Transverse colon (tissue), 4 donors: Measurements from ENCODE around the gene FMNL2. TPM values are rescaled to one million over a fixed set of nuclear protein-coding genes. Genes with fewer than 3 reads are reported as not detected.

Source experiments
- DNase-seq: peaks from one replicate; pipeline ENCODE4 v3.0.0-alpha.2; 2019
- H3K27ac ChIP-seq, 4 donors: fragments of 200-600 bp; sonication (generic); 2 replicates each; pipeline ENCODE4 v1.5.1; 2016 to 2018; ENCODE audit warnings: inconsistent platforms in 4 of 4
- H3K27me3 ChIP-seq: fragments of 200-600 bp; sonication (generic); 2 replicates; pipeline ENCODE4 v1.5.1; 2017; ENCODE audit warnings: inconsistent platforms
- H3K36me3 ChIP-seq, 4 donors: fragments of 200-600 bp; sonication (generic); 2 replicates each; pipeline ENCODE4 v1.5.1; 2017 to 2019; ENCODE audit warnings: inconsistent platforms in 4 of 4
- H3K4me1 ChIP-seq, 4 donors: fragments of 200-600 bp; sonication (generic); 2 replicates each; pipeline ENCODE4 v1.5.1; 2017 to 2020; ENCODE audit warnings: inconsistent platforms in 4 of 4
- H3K4me3 ChIP-seq, 4 donors: fragments of 200-600 bp; sonication (generic); 1 replicate in 1 of 4; 2 replicates in 3 of 4; pipeline versions ENCODE4 v1.5.1 to v1.6.1; 2017 to 2019; ENCODE audit warnings: inconsistent platforms in 4 of 4
- H3K9me3 ChIP-seq, 2 donors: fragments of 200-600 bp; sonication (generic); 2 replicates each; pipeline ENCODE4 v1.5.1; 2017 to 2019; ENCODE audit warnings: inconsistent platforms in 2 of 2
- EP300 ChIP-seq: sonication (generic); formaldehyde crosslinking; IDR thresholded peaks from one replicate; pipeline ENCODE4 v1.6.1; 2017; ENCODE audit warnings: antibody characterized with exemption, low read depth
- POLR2A ChIP-seq: fragments of 450-650 bp; IDR thresholded peaks from one replicate; pipeline ENCODE4 v1.6.1; 2016; ENCODE audit warnings: antibody characterized with exemption, mild to moderate bottlenecking, moderate library complexity
- POLR2AphosphoS5 ChIP-seq, 3 donors: sonication (generic); formaldehyde crosslinking; IDR thresholded peaks; one replicate each; pipeline ENCODE4 v1.6.1; 2016; ENCODE audit warnings: antibody characterized with exemption in 3 of 3
- WGBS, 2 donors: methylation state at CpG; one replicate each; pipeline ENCODE4 v1.1.5; 2018; ENCODE audit warnings: low coverage in 1 of 2; 5-methylcytosine and 5-hydroxymethylcytosine counted together
- in situ Hi-C, 4 donors: fragments of 200-750 bp; cut with MboI; loops; one replicate each; pipeline versions ENCODE4 v1.15.0 to v1.15.1; 2017; ENCODE audit warnings: low sequenced_read_pairs in 3 of 4, low pct_ligation_motif_present in 1 of 4, low pct_unique_long_range_greater_than_20kb in 1 of 4
- intact Hi-C: fragments of 100-400 bp; cut with DNase I; formaldehyde crosslinking; loops from one replicate; pipeline ENCODE4 v1.15.1; 2023; ENCODE audit warnings: low total_unique reads
- total RNA-seq, 4 donors: library from RNA; depleted of rRNA; stranded (reverse); fragments of >200 nt; gene quantifications; one replicate each; pipeline ENCODE4 v1.1.0, GENCODE V29; 2016
- TF ChIP-seq, protein P1 (sequence below), 5 experiments: fragments of 200-600 bp in 3 of 5; fragments of 450-650 bp in 2 of 5; sonication (generic) in 3 of 5; IDR thresholded peaks; 1 replicate in 2 of 5; 2 replicates in 3 of 5; pipeline ENCODE4 v1.5.1; 2016 to 2017; ENCODE audit warnings: antibody characterized with exemption in 5 of 5, inconsistent platforms in 3 of 5, mild to moderate bottlenecking in 2 of 5, moderate library complexity in 1 of 5

The FMNL2 gene
- total RNA-seq, 4 donors from 2014 or later, result 9.2 to 31.4 (median 23.9) TPM

DNA sequence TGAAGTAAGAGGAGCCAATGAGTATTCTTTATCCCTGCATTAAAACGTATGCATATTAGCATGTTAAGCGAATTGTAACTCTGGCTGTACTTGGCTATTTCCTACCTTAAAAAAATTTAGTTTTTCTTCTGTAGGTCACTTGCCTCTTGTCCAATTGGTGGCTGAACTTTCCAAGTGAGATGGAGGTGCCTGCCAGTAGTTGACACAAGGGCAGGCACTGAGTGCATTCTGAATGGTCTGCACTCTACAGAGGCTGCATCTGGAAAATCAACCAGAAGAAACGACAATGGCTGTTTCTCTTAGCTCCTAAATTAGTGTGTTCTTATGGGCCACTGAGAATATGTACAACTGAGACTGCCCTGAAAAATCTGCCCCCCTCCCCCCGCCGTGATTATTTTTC is 221.5 kb downstream of the FMNL2 start:
- no peak for TF ChIP-seq EP300
- no peak for TF ChIP-seq POLR2A
- TF ChIP-seq, protein P1, sequence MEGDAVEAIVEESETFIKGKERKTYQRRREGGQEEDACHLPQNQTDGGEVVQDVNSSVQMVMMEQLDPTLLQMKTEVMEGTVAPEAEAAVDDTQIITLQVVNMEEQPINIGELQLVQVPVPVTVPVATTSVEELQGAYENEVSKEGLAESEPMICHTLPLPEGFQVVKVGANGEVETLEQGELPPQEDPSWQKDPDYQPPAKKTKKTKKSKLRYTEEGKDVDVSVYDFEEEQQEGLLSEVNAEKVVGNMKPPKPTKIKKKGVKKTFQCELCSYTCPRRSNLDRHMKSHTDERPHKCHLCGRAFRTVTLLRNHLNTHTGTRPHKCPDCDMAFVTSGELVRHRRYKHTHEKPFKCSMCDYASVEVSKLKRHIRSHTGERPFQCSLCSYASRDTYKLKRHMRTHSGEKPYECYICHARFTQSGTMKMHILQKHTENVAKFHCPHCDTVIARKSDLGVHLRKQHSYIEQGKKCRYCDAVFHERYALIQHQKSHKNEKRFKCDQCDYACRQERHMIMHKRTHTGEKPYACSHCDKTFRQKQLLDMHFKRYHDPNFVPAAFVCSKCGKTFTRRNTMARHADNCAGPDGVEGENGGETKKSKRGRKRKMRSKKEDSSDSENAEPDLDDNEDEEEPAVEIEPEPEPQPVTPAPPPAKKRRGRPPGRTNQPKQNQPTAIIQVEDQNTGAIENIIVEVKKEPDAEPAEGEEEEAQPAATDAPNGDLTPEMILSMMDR (IDR thresholded peaks at IDR 0.05), result no peak
- TF ChIP-seq POLR2AphosphoS5 (IDR thresholded peaks at IDR 0.05), result no peak
- Histone ChIP-seq H3K27me3 (no peaks in the 10 kb centered on the region), H3K36me3 (no peaks in the 10 kb centered on the region), H3K27ac (no peak overlapping the region), H3K9me3 (no peaks in the 10 kb centered on the region), H3K4me3 (no peak overlapping the region), H3K4me1 (peaks cover 0 to 6% (median 0%) of the 10 kb centered on the region in 4 donors)
- WGBS, 2 donors, result 89 to 100% methylated on average over 4 to 5 of the region's 5 CpGs
- DNase-seq, result no peak
- in situ Hi-C loops, result no loop called here
- intact Hi-C loops, result loop anchor here (10.0 kb wide), 1 partner anchor 48 kb away; no protein-coding TSS in a partner anchor

DNA sequence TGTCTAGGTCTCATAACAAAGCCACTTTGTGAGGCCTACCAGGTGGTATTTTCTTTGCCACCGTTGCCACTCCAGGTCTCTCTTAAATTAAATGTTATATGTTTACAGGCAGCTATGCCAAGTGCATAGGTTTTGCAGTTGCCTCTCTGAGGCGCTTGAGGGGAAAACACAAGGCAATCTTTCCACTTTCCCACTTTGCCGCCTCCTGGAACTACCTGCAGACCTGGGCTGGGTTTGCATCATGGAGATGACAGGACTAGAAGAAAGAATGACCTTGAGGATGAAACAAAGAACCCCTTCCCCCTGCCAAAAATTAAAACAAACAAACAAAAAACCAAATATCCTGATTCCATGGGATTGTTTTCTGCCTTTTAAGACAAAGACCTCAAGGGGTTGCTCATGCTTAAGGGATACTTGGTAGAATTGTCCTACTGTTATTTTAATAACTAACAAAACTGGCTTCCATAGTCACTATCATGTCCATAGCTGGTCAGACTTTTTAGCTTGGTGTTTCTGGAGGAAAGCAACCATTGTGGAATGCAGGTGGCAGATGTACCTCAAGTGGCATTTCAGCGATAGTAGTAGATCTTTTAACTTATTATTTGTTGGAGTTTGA is 222.4 kb downstream of the FMNL2 start:
- intact Hi-C loops, result loop anchor here (10.0 kb wide), 1 partner anchor 47 kb away; no protein-coding TSS in a partner anchor
- in situ Hi-C loops, result no loop called here
- Histone ChIP-seq H3K27me3 (no peaks in the 10 kb centered on the region), H3K9me3 (no peaks in the 10 kb centered on the region), H3K4me3 (no peak overlapping the region), H3K4me1 (peaks cover 0 to 6% (median 0%) of the 10 kb centered on the region in 4 donors), H3K27ac (no peak overlapping the region), H3K36me3 (no peaks in the 10 kb centered on the region)
- TF ChIP-seq POLR2A, result no peak
- TF ChIP-seq POLR2AphosphoS5 (IDR thresholded peaks at IDR 0.05), result no peak
- TF ChIP-seq, protein P1 (IDR thresholded peaks at IDR 0.05), result no peak
- TF ChIP-seq EP300, result no peak
- 90 to 91% methylated on average over 4 of the region's 4 CpGs for WGBS, 2 donors
- no peak for DNase-seq

DNA sequence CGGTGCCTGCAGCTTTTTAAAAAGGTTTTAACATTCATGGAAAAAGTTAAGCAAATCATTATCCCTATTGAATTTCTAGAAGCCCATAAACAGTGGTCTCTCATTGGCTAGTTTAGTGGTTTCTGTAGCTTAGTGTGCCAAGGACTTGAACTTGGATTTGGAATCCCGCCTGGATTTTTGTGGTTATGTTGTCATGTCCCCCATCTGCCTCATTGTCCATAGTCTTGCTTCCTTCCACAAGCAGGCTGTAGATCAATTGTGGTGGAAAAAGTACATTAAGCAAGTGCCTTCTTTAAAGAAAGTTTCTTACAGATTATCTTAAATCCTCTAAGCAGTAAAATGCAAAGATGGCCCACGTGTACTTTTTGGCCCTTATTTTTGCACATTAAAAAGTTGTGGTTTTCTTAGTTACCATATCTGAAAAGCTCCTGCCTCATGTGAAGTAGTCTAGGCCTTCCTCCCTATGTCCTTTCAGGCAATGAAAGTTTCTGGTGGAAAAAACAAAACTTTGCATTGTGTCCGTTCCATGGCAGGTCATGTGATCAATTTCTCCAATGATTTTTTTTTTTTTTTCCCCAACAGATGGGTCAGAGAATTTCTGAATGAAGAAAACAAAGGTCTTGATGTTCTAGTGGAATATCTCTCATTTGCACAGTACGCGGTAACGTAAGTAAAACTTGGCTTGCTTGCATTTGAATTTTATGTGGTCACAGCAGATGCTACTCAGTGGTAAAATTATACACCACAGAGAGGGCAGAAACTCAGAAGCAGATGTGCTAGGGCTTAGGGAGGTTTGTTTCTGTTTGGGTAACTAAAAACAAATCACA is 223.4 kb downstream of the FMNL2 start:
- Histone ChIP-seq H3K36me3 (no peaks in the 10 kb centered on the region), H3K27ac (no peak overlapping the region), H3K27me3 (no peaks in the 10 kb centered on the region), H3K9me3 (no peaks in the 10 kb centered on the region), H3K4me3 (no peak overlapping the region), H3K4me1 (peaks cover 0 to 6% (median 0%) of the 10 kb centered on the region in 4 donors)
- intact Hi-C loops (loop anchor here (10.0 kb wide), 1 partner anchor 46 kb away; no protein-coding TSS in a partner anchor), in situ Hi-C loops (no loop called here)
- 78 to 82% methylated on average over 7 of the region's 7 CpGs for WGBS, 2 donors
- no peak for DNase-seq
- TF ChIP-seq POLR2AphosphoS5 (IDR thresholded peaks at IDR 0.05) (no peak), EP300 (no peak), POLR2A (no peak)
- TF ChIP-seq, protein P1 (IDR thresholded peaks at IDR 0.05), result no peak

DNA sequence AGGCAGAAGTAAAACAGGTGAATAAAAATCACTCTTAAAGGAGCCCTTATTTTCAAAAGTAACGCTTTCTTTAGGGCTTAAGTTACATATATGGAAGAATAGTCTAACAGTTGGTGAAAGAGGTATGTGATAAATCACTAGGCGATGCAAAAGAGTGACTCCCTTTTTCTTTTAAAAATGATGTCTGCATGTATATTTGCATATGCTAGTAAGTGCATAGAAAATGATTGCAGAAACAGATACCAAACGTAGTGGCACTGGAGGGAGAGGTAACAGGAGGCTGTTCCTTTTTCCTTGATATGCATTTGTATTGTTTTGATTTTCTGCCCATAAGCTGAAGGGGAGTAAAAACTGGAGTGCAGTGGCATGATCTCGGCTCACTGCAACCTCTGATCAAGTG is 224.0 kb downstream of the FMNL2 start:
- 77 to 88% methylated on average over 3 to 4 of the region's 4 CpGs for WGBS, 2 donors
- TF ChIP-seq, protein P1 (IDR thresholded peaks at IDR 0.05), result no peak
- TF ChIP-seq POLR2A (no peak), EP300 (no peak), POLR2AphosphoS5 (IDR thresholded peaks at IDR 0.05) (no peak)
- H3K27me3 ChIP-seq, result no peaks in the 10 kb centered on the region
- H3K4me3 ChIP-seq, result no peak overlapping the region
- no peaks in the 10 kb centered on the region for H3K9me3 ChIP-seq
- no peaks in the 10 kb centered on the region for H3K36me3 ChIP-seq
- no peak for DNase-seq
- H3K4me1 ChIP-seq, result peaks cover 0 to 6% (median 0%) of the 10 kb centered on the region in 4 donors
- no peak overlapping the region for H3K27ac ChIP-seq
- intact Hi-C loops, result loop anchor here (10.0 kb wide), 1 partner anchor 46 kb away; no protein-coding TSS in a partner anchor
- in situ Hi-C loops, result no loop called here
